Activated T-cell treated with anti-CD3 and anti-CD28 coated beads for 24 hours (primary cell): ENCODE data around the gene CD200R1L.
A peak's percentile ranks its signal among the peaks of the same experiment; 100 is the strongest.
"Not testable (repeated sequence)": the region's sequence is repeated elsewhere in the genome, so short reads cannot be mapped to it uniquely, and the experiment has no call there.

Experiments
- DNase-seq: peaks from one replicate; pipeline ENCODE4 v3.0.0-alpha.2; 2020; ENCODE audit warnings: low read depth

Gene CD200R1L

GRCh38 chr3:112846764-112847163, at the start of gene CD200R1L:
Gene CD200R1L (minus strand): TSS chr3:112846864. CDS start chr3:112829367, 17,497 bp downstream.
- no peak for DNase-seq

- DNase-seq, result no peak
Observed at GRCh38 chr3:112894258-112894657, 47.6 kb upstream of the CD200R1L start.

DNA sequence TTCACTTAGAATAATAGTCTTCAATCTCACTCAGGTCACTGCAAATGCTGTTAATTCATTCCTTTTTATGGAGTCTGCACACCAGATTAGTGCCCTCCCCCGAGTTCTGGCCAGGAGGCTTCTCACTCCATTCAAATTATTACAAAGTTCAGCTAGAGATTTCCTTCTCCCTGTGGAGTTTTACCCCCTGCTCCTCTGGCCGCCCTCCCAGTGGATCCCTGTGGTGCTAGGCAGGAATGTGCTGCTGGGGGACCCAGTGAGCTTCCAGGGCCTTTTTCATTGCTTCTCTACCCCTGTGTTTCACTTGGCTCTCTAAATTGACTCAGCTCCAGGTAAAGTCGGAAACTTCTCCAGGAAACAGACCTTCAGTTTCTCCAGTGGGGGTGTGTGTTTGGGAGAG, 42.7 kb upstream of the CD200R1L start:
- no peak for DNase-seq

DNA sequence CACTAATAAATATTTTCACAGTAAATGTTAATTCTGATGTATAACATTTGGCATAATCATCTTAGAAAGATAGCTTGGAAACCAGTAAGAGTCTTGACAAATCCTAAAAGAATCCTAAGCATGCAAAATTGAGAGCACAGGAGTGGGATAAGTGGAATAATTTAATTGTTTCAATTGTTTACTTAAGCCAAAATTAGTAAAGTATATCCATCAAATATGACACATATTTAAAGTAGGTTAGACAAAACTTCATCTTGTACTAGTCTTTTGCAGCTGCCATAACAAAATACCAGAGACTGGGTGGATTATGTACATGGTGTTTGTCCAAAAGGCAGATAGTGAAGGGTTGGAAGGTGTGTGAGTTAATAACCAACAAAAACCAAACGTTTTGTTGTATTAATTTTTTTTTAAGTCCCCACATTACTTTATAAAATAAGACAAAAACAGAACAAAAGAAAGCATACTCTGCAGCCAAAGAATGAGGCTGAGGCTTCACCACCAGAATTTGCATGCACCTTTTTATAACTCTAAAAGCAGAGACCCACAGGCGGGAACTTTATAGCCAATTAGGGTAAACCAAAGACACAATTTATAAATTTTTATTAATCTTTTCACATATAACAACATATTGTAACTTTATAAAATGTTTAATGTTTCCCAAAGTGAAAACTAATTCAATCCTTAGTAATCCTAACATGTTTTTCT, 41.9 kb upstream of the CD200R1L start:
- no peak for DNase-seq

DNA sequence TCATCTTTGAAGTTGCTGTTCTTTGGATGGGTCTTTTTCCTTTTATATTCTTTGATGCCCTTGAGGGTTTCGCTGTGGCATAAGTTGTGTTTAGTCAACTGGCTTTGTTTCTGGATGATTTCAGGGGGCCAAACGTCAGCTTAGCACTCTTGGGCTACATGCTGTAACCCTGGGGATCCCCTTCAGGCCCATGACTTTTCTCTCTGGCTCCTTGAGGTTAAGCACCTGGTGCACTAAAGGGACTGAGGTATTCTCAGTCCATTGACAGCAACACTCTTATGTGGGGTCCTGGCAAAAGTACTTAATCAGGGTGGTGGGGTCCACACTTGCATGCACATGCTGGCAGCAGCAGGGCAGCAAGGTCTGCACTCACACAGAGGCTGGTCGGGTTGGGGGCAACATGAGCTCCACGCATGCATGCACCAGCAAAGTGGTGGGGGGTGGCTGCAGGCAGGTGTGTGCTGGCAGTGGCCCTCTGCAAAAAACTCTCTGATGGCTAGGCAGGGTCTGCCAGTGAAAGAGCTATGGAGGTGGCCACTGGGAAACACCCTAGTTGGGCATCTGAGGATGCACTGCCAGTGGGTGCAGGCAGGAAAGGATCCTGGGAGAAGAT, 38.1 kb upstream of the CD200R1L start:
- no peak for DNase-seq

- no peak for DNase-seq
Observed at GRCh38 chr3:112881891-112882290, 35.2 kb upstream of the CD200R1L start.

- no peak for DNase-seq
Observed at GRCh38 chr3:112875561-112875960, 28.9 kb upstream of the CD200R1L start.

GRCh38 chr3:112874725-112875124, 28.1 kb upstream of the CD200R1L start:
- no peak for DNase-seq

DNA sequence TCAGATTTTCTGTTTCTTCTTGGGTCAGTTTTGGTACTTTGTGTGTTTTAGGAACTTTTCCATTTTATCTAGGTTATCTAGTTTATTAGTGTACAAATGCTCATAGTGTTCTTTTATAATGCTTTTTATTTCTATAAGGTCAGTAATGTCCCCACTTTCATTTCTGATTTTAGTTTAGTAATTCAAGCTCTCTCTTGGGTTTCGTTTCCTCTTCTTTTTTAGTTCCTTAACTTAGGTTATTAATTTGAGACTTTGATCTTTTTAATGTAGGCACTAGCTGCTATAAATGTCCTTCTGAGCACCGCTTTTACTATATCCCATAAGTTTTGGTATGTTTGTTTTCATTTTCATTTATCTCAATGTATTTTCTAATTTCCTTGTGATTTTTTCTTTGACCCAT, 27.0 kb upstream of the CD200R1L start:
- DNase-seq, result no peak

GRCh38 chr3:112871735-112872134, 25.1 kb upstream of the CD200R1L start:
- DNase-seq, result no peak

DNA sequence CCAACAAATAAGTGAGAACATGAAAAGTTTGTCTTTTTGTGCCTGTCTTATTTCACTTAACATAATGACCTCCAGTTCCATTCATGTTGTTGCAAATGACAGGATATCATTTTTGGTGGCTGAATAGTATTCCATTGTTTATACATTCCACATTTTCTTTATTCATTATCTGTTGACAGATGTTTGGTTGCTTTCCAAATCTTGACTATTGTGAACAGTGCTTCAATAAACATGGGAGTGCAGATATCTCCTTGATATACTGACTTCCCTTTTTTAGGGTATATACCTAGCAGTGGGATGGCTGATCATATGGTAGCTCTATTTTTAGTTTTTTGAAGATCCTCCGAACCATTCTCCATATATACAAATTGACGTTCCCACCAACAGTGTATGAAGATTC, 19.1 kb upstream of the CD200R1L start:
- DNase-seq, result no peak

GRCh38 chr3:112860898-112861297, 14.2 kb upstream of the CD200R1L start:
- DNase-seq, result no peak

DNA sequence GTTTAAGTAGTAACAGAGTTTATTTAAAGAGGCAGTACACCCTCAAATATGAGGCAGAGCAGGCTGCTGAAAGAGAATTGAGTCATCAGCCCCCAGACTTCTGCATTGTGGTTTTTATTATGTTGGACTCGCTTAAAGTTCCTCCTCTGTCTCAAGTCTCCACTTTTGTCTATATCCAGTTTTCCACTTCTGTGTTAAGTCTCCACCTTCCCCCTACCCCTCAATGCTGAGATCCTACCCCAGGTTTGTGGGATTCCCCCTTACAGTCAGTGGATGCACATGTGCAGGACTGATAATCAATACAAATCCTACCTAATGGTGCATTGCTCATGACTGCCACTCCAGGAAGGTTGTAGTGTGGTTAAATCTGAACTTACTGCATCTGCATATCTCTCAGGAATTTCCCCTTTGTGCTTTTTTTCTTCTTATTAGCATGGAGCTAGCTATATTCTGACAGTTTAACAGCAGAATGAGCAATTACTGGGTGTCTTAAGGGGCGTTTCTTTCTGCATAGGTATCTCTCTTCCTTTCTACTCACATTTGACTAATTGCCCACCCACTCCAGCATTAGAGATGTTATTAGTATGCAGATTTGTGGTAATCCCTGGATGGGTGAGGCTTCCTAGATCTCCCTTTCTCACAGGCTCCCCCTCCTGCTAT, 11.9 kb upstream of the CD200R1L start:
- peak; percentile 18 for DNase-seq

GRCh38 chr3:112857526-112857925, 10.9 kb upstream of the CD200R1L start:
- no peak for DNase-seq

GRCh38 chr3:112856537-112856936, 9.9 kb upstream of the CD200R1L start:
- DNase-seq, result no peak

GRCh38 chr3:112855883-112856282, 9.2 kb upstream of the CD200R1L start:
- DNase-seq, result no peak

DNA sequence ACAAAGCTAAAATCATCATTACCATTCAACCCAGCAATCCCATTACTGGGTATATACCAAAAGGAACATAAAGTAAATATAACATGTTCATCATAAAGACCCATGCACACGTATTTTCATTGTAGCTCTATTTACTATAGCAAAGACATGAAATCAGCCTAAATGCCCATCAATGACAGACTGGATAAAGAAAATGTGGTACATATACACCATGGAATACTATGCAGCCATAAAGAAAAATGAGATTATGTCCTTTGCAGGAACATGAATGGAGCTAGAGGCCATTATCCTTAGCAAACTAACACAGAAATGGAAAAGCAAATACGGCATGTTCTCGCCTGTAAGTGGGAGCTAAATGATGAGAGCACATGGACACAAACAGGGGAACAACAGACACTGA, 8.4 kb upstream of the CD200R1L start:
- DNase-seq, result not testable (repeated sequence)

- no peak for DNase-seq
Observed at GRCh38 chr3:112848196-112848595, 1.5 kb upstream of the CD200R1L start.

- DNase-seq, result no peak
Observed at GRCh38 chr3:112847692-112848091, 1.0 kb upstream of the CD200R1L start.

DNA sequence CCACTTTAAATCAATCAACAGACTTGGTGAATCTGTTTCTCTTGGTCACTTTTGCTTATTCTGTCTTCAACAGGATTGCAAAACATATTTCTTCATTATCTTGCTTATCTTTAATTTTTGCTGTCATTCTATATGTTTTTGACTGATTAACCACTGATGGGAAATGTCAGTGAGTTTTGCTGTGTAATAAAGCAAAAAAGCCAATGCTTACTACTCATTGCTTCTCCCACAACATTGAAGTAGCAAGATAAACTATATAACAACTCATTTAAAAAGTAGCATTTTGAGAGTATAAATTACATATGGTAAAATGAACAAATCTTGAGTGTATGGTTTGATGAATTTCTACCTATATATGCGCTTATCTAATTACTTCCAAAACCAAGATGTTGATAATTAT, 892 bp downstream of the CD200R1L start:
- DNase-seq, result no peak

- DNase-seq, result no peak
Observed at GRCh38 chr3:112829046-112829445, 17.6 kb downstream of the CD200R1L start.

DNA sequence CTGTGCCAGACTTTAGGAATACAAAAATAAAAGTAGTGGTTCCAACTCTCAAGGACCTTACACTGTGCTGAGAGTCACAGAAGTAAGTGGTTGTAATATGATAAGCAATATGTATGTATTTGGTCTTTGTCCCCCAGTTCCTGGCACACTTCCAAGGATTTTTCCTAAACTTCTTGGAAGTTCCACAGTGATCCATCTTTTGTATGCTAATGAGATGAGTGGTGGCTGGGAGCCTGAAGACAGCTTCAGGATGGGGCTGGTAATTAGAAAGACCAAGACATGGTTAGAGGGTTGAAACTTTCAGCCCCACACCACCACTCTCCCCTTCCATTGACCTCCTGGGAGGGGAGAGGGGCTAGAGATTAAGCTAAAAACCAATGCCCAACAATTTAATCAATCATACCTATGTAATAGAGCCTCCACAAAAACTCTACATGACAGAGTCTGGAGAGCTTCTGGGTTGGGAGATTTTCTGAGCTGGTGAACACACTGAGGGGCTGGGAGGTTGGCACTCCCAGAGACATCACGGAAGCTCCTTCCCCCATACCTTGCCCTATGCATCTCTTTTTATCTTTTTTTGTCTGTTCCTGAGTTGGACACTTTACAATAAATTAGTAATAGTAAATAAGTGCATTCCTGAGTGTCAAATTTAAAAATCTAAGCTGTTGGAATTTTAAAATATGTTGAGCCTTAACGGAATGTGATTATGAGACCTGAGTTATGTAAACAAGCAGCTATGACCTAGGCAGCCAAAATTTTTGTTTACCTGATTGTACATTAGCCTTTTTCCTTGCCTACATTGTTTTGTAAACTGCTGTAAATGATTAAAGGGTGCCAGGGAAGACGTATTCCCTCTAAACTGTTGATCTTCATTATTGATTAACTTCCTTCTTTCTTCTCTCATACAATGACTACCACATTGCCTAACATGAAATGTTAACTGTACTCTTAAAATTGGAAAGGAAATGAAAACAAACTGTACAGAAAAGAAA, 24.3 kb downstream of the CD200R1L start:
- no peak for DNase-seq
